Activated CD8-positive, alpha-beta memory T cell treated with anti-CD3 and anti-CD28 coated beads for 24 hours (primary cell): ENCODE measurements around the gene IFNAR1.
"Not testable (repeated sequence)": the region's sequence is repeated elsewhere in the genome, so short reads cannot be mapped to it uniquely, and the experiment has no call there.

ENCODE experiments used
- DNase-seq: peaks from one replicate; pipeline ENCODE4 v3.0.0-alpha.2; 2020

IFNAR1 gene

DNA sequence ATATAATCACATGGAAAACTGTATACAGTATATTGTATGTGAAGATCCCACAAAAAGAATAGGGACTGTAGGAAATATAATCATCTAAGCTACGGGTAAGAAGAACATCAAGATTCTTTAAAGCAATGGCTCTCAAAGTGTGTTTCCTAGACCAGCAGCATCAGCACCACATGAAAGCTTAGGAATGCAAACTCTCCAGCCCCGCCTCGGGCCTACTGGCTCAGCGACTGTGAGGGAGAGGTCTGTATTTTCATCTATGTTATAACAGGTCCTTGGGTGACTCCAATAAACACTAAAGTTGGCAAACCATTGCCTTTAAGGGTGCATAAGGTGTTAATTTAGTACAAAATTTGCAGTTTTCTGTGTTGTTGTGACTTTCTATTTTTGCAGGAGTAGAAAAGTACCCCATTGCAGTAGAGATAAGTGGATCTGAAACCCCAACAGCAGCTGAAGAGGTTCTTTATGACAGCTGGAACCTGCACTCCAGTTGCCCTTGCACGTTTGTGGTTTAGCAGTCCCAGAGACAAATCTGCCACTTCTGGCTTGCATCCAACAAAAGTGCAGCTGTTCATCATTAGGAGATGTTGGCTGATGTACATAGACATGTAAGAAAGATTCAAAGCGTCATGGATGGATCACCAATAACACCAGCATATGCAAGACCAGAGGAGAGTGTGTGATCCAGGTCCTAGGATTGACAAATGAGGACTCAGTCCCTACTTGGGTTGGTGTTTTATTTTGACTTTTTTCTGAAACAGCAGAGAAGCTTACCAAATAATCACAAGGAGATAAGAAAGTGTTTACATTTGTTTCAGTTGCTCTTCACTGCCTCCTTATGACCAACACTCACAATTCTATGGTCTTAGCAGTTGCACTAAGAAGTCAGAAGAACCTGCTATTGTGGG is 15.9 kb upstream of the IFNAR1 start:
- DNase-seq: no peak

GRCh38 chr21:33309778-33310177 is 15.0 kb upstream of the IFNAR1 start:
- no peak for DNase-seq

DNA sequence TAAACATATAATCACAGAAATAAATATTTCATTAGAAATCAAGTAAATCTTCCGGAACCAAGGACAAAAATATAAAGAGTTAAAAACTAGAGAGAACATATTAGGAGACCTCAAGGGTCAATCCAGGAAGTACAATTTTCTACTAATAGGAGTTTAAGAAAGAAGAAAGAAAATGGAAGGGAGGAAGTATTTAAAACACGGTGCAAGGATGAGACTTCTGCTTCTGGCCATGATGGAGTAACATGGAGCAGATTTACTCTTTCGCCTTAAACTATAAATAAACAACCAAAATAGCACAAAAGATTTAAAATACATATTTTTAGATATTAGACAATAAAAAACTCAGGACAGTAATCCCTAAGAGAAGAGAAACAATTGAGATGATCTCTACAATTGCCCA is 12.6 kb upstream of the IFNAR1 start:
- no peak for DNase-seq

GRCh38 chr21:33313183-33313582 is 11.6 kb upstream of the IFNAR1 start:
- DNase-seq: no peak

DNA sequence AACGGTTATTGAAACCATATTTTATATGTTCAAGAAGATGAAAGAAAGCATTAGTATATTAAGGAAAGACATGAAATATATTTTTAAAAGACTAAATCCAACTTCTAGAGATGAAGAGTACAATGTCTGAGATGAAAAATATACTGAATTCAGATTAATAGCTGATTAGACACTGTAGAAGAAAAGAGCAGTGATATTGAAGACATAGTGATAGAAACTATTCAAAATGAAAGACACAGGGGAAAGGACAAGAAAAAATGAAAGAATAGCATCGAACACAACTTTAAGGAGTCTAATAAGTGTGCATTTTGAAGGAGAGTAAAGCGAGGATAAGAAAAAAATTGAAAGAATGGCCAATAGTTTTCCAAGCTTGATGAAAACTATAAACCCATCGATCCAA is 11.2 kb upstream of the IFNAR1 start:
- no peak for DNase-seq

DNA sequence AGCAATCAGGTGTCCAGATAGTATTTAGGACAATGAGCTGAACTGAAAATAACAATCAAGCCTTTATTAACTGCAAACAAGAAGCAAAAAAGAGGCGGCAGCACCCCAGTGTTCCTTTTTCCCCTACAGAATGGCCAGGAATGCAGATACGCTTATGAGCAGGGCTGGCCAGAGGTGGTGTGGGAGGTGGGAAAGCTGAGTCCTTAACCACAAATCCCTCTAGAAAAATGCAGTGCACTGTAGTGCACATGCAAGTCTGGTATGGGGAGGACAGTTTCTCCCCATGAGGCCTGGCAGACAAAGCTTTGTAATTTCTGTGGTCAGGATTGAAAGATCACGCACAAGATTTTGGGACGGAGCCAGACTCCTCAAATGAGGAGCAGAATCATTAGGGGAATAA is 10.7 kb upstream of the IFNAR1 start:
- DNase-seq: no peak

DNA sequence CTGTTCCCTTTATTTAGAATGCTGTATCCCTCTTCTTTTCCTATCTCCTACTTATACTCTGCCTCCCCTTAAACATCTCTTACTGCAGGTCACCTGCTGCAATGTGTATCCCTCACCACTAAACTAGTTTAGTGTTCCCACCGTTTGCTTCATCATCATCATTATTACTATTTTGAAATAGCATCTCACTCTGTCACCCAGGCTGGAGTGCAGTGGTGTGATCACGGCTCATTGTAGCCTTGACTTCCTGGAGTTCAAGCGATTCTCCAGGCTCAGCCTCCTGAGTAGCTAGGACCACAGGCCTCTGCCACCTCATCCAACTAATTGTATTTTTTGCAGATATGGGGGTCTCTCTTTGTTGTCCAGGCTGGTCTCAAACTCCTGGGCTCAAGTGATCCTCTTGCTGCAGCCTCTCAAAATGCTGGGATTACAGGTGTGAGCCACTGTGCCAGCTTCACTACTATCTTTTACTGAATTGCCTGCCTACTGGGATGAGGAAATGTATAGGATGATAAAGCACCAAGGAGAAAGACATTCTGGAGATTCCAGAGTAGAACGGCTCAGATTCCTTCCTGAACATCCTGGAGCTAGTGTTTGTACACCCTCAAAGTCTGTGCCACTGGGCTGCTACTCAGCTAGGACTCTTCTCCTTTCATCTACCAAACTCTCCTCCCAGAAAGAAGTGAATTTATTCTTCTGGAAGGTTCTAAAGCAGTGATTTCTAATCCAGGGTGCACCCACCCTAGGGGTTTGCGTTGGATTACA is 8.6 kb upstream of the IFNAR1 start:
- no peak for DNase-seq

- no peak for DNase-seq
These were observed 7.6 kb upstream of the IFNAR1 start for GRCh38 chr21:33317145-33317544.

GRCh38 chr21:33317786-33318486 is 6.8 kb upstream of the IFNAR1 start:
- DNase-seq: no peak

GRCh38 chr21:33321005-33321404 is 3.8 kb upstream of the IFNAR1 start:
- DNase-seq: not testable (repeated sequence)

- not testable (repeated sequence) for DNase-seq
These were observed 1.2 kb upstream of the IFNAR1 start for GRCh38 chr21:33323610-33324009.

DNA sequence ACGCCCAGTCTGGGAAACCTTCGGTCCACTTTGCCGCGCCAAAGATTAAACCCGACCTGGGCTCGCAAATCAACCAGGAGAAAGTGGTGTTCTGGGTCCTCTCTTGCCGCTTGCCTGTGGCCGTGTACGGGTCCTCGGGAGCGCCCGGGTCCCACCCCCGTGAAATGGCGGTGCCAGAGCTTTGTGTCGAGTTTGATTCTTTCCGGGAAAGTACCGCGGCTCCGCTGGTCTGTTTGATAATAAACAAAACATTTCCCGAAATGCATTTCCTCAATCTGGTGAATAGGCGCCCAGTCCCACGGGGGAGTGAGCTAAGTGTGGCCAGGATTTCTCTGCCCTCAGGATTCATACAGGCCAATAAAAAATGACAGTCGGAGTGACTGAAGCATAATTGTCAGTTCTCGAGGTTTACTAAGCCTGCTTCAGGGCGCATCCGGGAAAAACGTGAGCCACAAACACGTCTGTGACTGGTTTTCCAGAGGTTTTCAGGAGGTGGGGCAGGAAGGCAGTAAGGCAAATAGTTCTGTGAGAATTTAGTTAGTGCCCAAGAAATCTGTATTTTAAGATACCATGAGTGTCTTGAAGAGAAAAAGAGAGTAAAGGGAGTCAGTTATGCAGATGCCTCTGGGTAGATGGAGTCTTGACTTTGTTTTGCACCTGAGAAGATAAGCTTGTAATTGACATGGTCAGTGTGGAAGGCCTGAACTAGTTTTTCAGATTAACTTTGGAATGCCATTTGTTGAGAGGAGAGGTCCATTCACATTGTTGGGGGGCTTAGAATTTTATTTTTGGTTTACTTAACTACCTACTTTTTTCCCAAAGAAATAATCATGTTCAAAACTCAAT is 675 bp downstream of the IFNAR1 start:
- DNase-seq: no peak

GRCh38 chr21:33327326-33327725 is 2.6 kb downstream of the IFNAR1 start:
- DNase-seq: no peak

GRCh38 chr21:33327792-33328433 is 3.1 kb downstream of the IFNAR1 start:
- DNase-seq: no peak

GRCh38 chr21:33330726-33331125 is 6.0 kb downstream of the IFNAR1 start:
- no peak for DNase-seq

- DNase-seq: no peak
These were observed 7.4 kb downstream of the IFNAR1 start for GRCh38 chr21:33332143-33332542.

DNA sequence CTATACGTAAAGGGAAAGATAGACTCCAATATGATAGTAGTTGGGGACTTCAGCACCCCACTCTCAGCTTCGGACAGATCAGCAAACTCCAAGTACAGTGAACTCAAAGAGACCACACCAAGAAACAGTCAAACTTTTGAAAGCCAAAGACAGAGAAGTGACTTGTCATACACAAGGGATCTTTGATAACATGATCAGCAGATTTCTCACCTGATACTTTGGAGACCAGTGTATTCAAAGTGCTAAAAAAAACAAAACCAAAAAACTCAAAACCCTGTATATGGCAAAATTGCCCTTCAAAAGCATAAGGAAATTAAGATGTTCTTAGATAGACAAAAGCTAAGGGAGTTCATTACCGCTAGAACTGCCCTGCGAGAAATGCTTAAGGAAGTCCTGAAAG is 9.4 kb downstream of the IFNAR1 start:
- DNase-seq: no peak

GRCh38 chr21:33334824-33335223 is 10.1 kb downstream of the IFNAR1 start:
- no peak for DNase-seq

- DNase-seq: no peak
These were observed 14.4 kb downstream of the IFNAR1 start for GRCh38 chr21:33339135-33339534.

- DNase-seq: no peak
These were observed 15.1 kb downstream of the IFNAR1 start for GRCh38 chr21:33339918-33340317.

DNA sequence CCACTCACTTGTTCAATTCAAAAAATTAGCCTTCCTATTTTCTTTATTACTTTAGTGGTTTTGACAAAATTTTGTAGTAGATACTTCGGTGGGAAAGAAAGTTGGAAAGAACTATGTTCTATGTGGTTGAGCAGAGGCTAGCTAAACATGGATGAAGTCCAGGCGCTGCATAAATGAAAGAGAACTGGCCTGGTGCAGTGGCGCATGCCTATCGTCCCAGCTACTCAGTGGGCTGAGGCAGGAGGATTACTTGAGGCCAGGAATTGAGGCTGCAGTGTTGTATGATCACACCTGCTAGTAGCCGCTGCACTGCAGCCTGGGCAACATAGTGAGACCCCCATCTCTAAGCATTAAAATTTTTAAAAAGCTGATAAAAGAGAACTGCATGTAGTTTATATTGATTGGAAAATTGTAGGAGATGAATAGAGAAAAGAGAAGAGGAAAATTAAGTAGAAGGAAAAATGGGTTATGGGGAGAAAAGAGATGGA is 21.0 kb downstream of the IFNAR1 start:
- no peak for DNase-seq

DNA sequence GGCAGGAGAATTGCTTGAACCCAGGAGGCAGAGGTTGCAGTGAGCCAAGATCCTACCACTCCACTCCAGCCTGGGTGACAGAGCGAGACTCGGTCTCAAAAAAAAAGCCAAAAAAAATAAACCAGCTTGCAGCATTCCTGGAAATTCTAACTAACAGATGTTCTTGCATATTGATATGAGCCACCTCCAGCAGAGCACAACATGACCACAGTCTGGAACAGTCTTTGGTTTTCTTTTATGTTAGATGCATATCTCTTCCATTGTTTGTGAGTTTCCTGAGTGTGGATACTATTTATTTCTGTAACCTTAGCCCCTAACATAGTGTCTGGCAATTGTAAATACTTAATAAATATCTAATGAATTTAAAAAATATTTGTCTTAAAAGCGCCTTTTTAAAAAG is 23.9 kb downstream of the IFNAR1 start:
- no peak for DNase-seq
